Glutamatergic neuron (in vitro differentiated cells): Measurements from ENCODE around the gene ZNF500. TPM values are rescaled to one million over a fixed set of nuclear protein-coding genes. Genes with fewer than 3 reads are reported as not detected.
"Not testable (repeated sequence)": the region's sequence is repeated elsewhere in the genome, so short reads cannot be mapped to it uniquely, and the experiment has no call there.

Source experiments
- DNase-seq: peaks from one replicate; pipeline ENCODE4 v3.0.0; 2022
- H3K27ac Mint-ChIP-seq: one replicate; pipeline ENCODE4 v1.8.0; 2020; ENCODE audit warnings: mild to moderate bottlenecking, mixed read lengths, inconsistent platforms; ENCODE audit not compliant: unreplicated experiment
- H3K27me3 Mint-ChIP-seq: one replicate; pipeline ENCODE4 v1.8.0; 2020; ENCODE audit warnings: mild to moderate bottlenecking, moderate library complexity, mixed read lengths, inconsistent platforms; ENCODE audit not compliant: unreplicated experiment
- H3K36me3 Mint-ChIP-seq: one replicate; pipeline ENCODE4 v1.8.0; 2020; ENCODE audit warnings: mild to moderate bottlenecking, mixed read lengths, inconsistent platforms; ENCODE audit not compliant: unreplicated experiment
- H3K4me1 Mint-ChIP-seq: one replicate; pipeline ENCODE4 v1.8.0; 2020; ENCODE audit warnings: mild to moderate bottlenecking, low read depth, mixed read lengths, inconsistent platforms; ENCODE audit not compliant: unreplicated experiment
- H3K4me3 Mint-ChIP-seq: one replicate; pipeline ENCODE4 v1.8.0; 2020; ENCODE audit warnings: mild to moderate bottlenecking, mixed read lengths, inconsistent platforms; ENCODE audit not compliant: unreplicated experiment
- H3K9me3 Mint-ChIP-seq: one replicate; pipeline ENCODE4 v1.8.0; 2020; ENCODE audit warnings: mild to moderate bottlenecking, moderate library complexity, mixed read lengths, inconsistent platforms; ENCODE audit not compliant: unreplicated experiment
- CTCF ChIP-seq: fragments of 200-600 bp; sonication (generic); IDR thresholded peaks from one replicate; pipeline ENCODE4 v1.5.0; 2021; ENCODE audit not compliant: partially characterized antibody, unreplicated experiment
- total RNA-seq: library from RNA; stranded (reverse); fragmentation: NEBNext Ultra II Directional; extraction: Animal tissue kit (Norgen Biotek cat#: 25700); gene quantifications from one replicate; pipeline ENCODE4 v1.2.1, GENCODE V29; 2021; ENCODE audit not compliant: unreplicated experiment

The ZNF500 gene
- total RNA-seq, 1 donor from 2014 or later = 19.8 TPM

- Mint-ChIP-seq H3K9me3 (no peaks in the 10 kb centered on the region), H3K36me3 (no peaks in the 10 kb centered on the region), H3K4me1 (peaks cover 9% of the 10 kb centered on the region), H3K4me3 (peak within 1 kb of the TSS; percentile 25), H3K27ac (no peak within 1 kb of the TSS), H3K27me3 (peaks cover 3% of the 10 kb centered on the region)
- no peak for TF ChIP-seq CTCF
- no peak for DNase-seq
Measured at GRCh38 chr16:4787627-4788482, 20.9 kb upstream of the ZNF500 start, which contains the start of gene SEPTIN12. SEPTIN12 (minus strand) TSS chr16:4788345; CDS start chr16:4787645, 700 bp downstream.

GRCh38 chr16:4787068-4787467 lies 20.1 kb upstream of the ZNF500 start:
- peaks cover 9% of the 10 kb centered on the region for H3K4me1 Mint-ChIP-seq
- H3K27ac Mint-ChIP-seq = no peak overlapping the region
- peaks cover 5% of the 10 kb centered on the region for H3K27me3 Mint-ChIP-seq
- no peak overlapping the region for H3K4me3 Mint-ChIP-seq
- no peak for TF ChIP-seq CTCF
- no peaks in the 10 kb centered on the region for H3K36me3 Mint-ChIP-seq
- DNase-seq = no peak
- H3K9me3 Mint-ChIP-seq = no peaks in the 10 kb centered on the region

GRCh38 chr16:4785758-4786433 lies 18.9 kb upstream of the ZNF500 start:
- Mint-ChIP-seq H3K4me3 (no peak overlapping the region), H3K9me3 (no peaks in the 10 kb centered on the region), H3K4me1 (peaks cover 6% of the 10 kb centered on the region), H3K27ac (no peak overlapping the region), H3K36me3 (no peaks in the 10 kb centered on the region), H3K27me3 (peaks cover 5% of the 10 kb centered on the region)
- TF ChIP-seq CTCF = no peak
- no peak for DNase-seq

GRCh38 chr16:4784444-4784987 lies 17.6 kb upstream of the ZNF500 start:
- not testable (repeated sequence) for DNase-seq, H3K27ac Mint-ChIP-seq, H3K4me3 Mint-ChIP-seq, H3K9me3 Mint-ChIP-seq, H3K36me3 Mint-ChIP-seq, H3K4me1 Mint-ChIP-seq, H3K27me3 Mint-ChIP-seq

- Mint-ChIP-seq H3K4me3 (no peak overlapping the region), H3K27ac (no peak overlapping the region), H3K9me3 (no peaks in the 10 kb centered on the region), H3K4me1 (peaks cover 5% of the 10 kb centered on the region), H3K36me3 (no peaks in the 10 kb centered on the region), H3K27me3 (peaks cover 4% of the 10 kb centered on the region)
- TF ChIP-seq CTCF = no peak
- no peak for DNase-seq
Measured at GRCh38 chr16:4783951-4784336, 17.0 kb upstream of the ZNF500 start.
